Neuron (in vitro differentiated cells): ENCODE measurements around the gene NOA1.

Experiments used
- H2AFZ ChIP-seq: one replicate; pipeline ENCODE4 v1.6.1; 2013; ENCODE audit warnings: low read depth, mild to moderate bottlenecking, inconsistent platforms, low read length, moderate library complexity
- H3K27me3 ChIP-seq: one replicate; pipeline ENCODE4 v1.6.1; 2013; ENCODE audit warnings: low read length; ENCODE audit not compliant: insufficient read depth
- H3K36me3 ChIP-seq: one replicate; pipeline ENCODE4 v1.6.1; 2013; ENCODE audit warnings: low read length; ENCODE audit not compliant: insufficient read depth
- H3K4me1 ChIP-seq: one replicate; pipeline ENCODE4 v1.6.1; 2013; ENCODE audit warnings: low read length; ENCODE audit not compliant: insufficient read depth
- H3K4me3 ChIP-seq: 2 replicates; pipeline ENCODE4 v1.5.1; 2013; ENCODE audit warnings: mild to moderate bottlenecking, low read length, moderate library complexity
- H3K9me3 ChIP-seq: one replicate; pipeline ENCODE4 v1.6.1; 2013; ENCODE audit warnings: low read length

NOA1 gene

DNA sequence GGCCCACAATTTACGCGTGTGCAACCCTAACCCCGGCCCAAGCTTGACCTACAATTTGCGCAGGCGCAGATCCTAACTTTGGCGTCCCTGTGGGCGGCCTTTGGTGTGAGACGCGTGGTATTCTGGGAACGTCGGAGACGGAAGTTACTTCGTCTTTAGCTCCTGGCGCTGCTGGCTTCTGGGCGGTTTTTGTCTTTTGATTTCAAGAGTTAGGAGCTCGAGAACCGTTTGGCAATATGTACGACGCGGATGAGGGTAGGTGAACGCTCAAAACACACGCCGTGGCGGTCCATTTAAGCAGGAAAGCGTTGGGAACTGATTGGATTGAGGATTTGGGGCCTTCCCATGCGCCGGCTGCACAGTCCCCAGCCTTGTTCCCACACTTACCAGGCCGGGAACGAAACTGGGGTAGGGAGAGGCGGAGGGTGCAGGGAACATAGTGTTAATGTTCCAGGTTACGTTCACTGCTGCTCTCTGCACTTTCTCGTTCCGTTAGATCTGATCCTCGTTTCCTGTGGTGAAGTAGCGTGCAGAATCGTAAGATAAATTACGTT lies 1.4 kb upstream of the NOA1 start, which contains the start of gene POLR2B:
POLR2B (plus strand) TSS at position 147 of the 554 bp plus-strand sequence; CDS start at position 237, 90 bp downstream.
- Histone ChIP-seq H3K4me3 (peak within 1 kb of the TSS; percentile 93), H2AFZ (no peak within 1 kb of the TSS), H3K9me3 (no peaks in the 10 kb centered on the region), H3K27me3 (no peaks in the 10 kb centered on the region), H3K4me1 (peaks cover 14% of the 10 kb centered on the region), H3K36me3 (peaks cover under 1% of the 10 kb centered on the region)

DNA sequence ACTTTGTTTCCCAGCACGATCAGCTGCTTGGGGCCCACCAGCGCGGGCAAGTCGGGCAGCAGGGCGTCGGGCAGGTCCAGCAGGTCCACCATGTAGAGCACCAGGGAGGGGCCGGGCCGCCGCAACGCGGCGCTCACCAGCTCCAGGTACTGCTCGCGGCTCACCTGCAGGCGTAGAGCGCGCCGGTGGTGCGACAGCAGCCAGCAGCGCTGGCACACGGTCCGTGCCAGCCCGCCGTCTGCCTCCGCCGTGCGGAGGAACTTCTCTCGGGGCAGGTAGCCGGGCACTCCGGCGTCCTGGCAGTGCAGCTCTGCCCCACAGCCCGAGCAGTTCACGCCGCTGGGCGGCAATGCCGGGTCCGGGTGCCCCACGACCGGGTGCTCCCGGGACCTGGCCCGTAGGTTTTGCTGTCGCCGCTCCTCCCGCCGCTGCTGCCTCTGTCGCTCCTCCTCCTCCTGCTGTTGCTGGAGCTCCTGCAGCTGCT lies 527 bp downstream of the NOA1 start:
- Histone ChIP-seq H3K4me3 (peak overlapping the region; percentile 93), H3K4me1 (peaks cover 14% of the 10 kb centered on the region), H3K27me3 (no peaks in the 10 kb centered on the region), H3K9me3 (peaks cover 12% of the 10 kb centered on the region), H2AFZ (peak overlapping the region; percentile 50), H3K36me3 (peaks cover 19% of the 10 kb centered on the region)

DNA sequence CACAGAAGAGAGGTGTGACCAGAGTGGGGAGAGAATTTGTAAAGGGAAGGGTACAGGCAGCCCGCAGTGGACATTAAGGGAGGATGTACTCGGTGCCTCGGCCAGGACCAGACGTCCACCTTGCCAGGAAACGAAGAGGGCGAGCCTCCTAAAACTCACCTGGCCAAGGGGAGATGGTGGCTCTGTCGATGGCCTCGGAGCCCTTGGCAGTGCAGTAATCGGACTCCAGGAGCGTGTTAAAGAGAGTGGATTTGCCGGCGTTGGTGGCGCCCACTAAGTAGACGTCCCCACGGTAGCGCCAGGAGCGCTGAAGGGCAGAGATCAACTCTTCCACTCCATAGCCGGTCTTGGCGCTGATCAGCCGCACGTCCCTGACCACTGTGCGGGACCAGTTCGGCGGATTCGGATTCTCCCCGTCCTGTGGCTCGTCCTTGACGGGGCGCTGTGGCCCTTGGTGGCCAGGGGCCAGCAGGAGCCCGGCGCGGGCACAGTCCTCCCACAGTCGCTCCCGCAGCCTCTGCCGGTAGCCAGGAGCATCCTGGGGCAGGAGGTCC lies 1.0 kb downstream of the NOA1 start:
- Histone ChIP-seq H2AFZ (peak overlapping the region; percentile 50), H3K4me1 (peaks cover 13% of the 10 kb centered on the region), H3K9me3 (peaks cover 12% of the 10 kb centered on the region), H3K4me3 (peak overlapping the region; percentile 93), H3K27me3 (no peaks in the 10 kb centered on the region), H3K36me3 (peaks cover 22% of the 10 kb centered on the region)

DNA sequence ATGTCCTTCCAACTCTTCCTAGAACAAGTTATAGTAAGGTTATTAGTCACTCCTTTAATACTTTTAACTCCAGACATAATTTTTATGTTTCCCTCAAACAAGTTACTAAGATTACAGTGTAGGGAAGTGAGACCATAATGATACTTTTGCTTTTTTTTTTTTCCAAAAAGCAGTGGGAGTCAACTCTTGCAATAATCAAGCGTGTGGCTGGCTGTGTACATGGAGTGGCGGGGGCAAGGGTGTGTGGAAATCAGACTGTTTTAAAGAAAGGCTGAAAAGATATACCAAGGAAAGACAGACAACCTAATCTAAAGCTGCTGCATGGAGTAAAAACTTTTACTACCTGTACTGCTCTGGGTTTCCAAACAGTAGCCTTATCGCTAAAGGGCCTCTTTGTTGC lies 4.1 kb downstream of the NOA1 start:
- Histone ChIP-seq H3K27me3 (no peaks in the 10 kb centered on the region), H3K9me3 (peaks cover 12% of the 10 kb centered on the region), H3K36me3 (peaks cover 34% of the 10 kb centered on the region), H3K4me1 (peaks cover 6% of the 10 kb centered on the region), H3K4me3 (no peak overlapping the region), H2AFZ (no peak overlapping the region)

DNA sequence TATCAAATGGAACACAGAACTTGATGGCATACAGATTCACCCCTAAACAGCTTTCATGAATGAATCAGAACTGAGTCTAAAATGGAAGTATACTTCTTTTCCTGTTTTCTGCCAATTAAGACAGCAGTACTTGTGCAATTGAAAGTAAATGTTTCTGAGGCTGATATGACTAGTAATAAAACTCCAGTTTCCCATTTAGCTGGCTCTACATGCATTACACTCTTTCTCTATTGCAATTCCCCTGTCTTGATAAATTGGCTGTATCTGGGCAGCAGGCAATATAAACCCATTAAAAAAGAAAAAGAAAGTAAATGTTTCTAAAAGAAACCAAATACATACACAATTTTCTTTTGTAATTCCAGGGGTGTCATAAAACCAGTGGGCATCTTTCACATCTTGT lies 4.6 kb downstream of the NOA1 start:
- Histone ChIP-seq H3K4me3 (no peak overlapping the region), H3K9me3 (peaks cover 12% of the 10 kb centered on the region), H3K4me1 (peaks cover 6% of the 10 kb centered on the region), H3K36me3 (peaks cover 34% of the 10 kb centered on the region), H2AFZ (no peak overlapping the region), H3K27me3 (no peaks in the 10 kb centered on the region)

DNA sequence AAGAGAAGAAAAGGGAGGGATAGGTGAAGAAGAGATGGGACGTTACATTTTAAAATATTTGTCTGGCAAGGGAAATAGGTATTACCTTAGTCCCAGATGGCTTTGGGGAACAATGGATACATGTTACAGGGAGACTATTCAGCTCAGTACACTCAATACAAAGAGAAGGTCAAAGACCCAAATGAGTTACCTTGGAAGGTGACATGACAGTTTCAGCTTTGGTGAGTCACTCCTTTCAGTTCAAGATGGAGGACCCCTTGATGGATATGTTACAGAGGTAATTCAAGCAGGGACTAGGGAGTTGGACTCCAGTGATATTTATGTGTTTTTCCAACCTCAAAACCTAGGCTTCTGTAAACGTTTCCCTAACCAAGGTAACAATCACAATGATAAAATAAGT lies 5.0 kb downstream of the NOA1 start:
- Histone ChIP-seq H2AFZ (no peak overlapping the region), H3K4me3 (no peak overlapping the region), H3K9me3 (peaks cover 12% of the 10 kb centered on the region), H3K4me1 (peaks cover 6% of the 10 kb centered on the region), H3K27me3 (no peaks in the 10 kb centered on the region), H3K36me3 (peaks cover 37% of the 10 kb centered on the region)

DNA sequence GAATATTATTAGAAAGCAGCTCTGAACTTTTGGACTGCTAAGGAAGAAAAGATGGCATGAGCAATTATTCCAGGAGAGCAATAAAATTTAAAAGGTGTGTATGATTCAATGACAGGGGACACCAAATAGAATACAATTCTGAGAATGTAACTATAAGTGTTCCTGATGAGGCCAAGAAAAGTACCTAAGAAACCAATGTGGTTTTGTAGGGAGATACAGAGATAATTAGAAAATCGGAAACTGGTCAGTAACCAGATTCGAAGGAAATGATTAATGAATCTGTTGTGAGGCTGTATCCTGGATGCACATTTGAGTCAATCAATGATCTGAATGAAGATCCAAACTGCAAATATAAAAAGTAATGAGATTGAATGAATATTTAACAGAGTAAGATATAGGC lies 6.0 kb downstream of the NOA1 start:
- peaks cover 46% of the 10 kb centered on the region for H3K36me3 ChIP-seq
- H3K4me1 ChIP-seq = peaks cover 6% of the 10 kb centered on the region

DNA sequence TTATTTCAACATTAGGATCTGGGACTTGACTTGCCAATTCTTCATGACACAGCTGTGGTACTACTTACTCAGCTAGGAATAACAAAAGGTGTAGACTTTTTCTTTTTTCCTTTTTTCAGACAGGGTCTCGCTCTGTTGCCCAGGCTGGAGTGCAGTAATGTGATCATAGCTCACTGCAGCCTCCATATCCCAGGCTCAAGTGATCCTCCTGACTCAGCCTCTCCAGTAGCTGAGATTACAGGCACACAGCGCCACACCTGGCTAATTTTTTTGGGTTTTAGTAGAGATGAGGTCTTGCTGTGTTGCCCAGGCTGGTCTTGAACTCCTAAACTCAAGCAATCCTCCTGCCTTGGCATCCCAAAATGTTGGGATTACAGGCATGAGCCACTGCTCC lies 16.3 kb downstream of the NOA1 start:
- H3K36me3 ChIP-seq = peaks cover 24% of the 10 kb centered on the region
- H3K4me1 ChIP-seq = no peaks in the 10 kb centered on the region
- no peaks in the 10 kb centered on the region for H3K27me3 ChIP-seq
- no peak overlapping the region for H3K4me3 ChIP-seq
- no peak overlapping the region for H2AFZ ChIP-seq
- no peaks in the 10 kb centered on the region for H3K9me3 ChIP-seq

More for the DNA sequence above, 6.0 kb downstream of the NOA1 start:
- Histone ChIP-seq H2AFZ (no peak overlapping the region), H3K27me3 (no peaks in the 10 kb centered on the region), H3K4me3 (no peak overlapping the region), H3K9me3 (peaks cover 12% of the 10 kb centered on the region)

DNA sequence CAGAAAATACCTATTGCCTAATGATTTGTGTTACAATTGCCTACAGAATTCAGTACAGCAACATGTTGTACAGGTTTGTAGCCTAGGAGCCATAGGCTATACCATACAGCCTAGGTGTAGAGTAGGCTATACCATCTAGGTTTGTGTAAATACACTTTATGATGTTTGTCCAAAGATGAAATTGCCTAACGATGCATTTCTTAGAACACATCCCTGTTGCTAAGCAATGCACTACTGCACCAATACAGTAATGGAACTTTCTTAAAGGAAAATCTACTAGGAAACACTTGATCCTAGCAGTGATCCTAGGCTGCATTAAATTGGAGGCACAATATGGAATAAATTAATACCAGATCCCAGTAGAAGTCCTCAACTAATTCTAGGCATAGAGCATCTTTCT lies 18.3 kb downstream of the NOA1 start:
- H3K27me3 ChIP-seq = no peaks in the 10 kb centered on the region
- peaks cover 14% of the 10 kb centered on the region for H3K36me3 ChIP-seq
- H2AFZ ChIP-seq = no peak overlapping the region
- no peaks in the 10 kb centered on the region for H3K9me3 ChIP-seq
- H3K4me1 ChIP-seq = no peaks in the 10 kb centered on the region
- H3K4me3 ChIP-seq = no peak overlapping the region

DNA sequence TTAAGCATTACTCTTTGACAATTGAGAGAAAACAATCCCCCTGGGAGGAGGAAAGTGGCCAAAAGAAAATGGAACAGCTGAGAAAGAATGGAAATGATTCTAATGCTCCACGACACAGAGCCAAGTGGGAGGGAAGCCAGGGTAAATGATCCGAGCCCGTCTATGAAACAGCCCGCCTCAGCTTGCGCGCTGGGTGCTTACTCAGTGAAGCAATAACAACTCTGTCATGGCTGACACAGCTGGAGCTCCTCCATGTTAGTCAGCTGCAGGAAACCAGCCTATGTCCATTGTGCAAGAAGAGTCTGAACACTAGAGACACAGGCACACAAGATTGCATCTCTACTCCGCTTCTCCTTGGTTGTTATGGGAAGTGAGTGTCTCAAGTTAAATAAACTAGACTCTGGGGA lies 19.3 kb downstream of the NOA1 start:
- Histone ChIP-seq H3K4me3 (no peak overlapping the region), H3K27me3 (no peaks in the 10 kb centered on the region), H2AFZ (no peak overlapping the region), H3K36me3 (peaks cover 8% of the 10 kb centered on the region), H3K4me1 (no peaks in the 10 kb centered on the region), H3K9me3 (no peaks in the 10 kb centered on the region)

DNA sequence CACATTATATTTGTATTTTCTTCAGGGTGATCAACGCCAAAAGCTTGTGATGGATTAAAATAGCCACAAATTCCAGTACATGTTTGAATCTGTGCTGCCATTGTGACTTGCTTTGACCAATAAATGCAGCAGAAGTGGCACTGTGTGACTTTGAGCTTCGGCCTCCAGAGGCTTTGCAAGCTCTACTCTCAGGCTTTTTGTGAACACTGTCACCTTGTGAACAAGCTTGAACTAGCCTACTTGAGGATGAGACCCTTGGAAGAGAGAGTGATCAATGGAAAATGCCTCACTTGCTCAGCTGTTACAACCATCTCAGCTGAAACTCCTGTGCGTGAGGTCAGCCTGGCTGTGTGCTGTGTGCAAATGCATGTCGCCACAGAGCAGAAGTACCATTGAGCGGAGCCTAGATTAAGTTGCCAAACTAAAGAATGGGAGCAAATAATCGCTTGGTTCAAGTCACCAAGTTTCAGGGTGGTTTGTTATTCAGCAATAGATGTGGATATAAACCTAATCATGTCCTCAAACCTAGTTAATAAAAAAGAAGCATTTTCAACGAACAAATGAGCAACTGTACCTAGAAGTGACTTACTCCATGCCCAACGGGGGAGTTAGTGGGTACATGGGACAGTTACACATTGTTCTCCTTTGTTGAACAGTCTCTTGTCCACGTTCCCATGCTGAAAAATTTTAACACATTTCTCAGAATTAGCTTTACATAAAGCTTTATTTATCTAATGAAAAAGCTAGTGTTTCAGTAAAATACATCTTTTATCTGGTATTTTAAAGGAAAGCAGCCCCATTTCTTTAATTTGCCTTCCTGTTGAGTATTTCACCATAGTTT lies 23.5 kb downstream of the NOA1 start:
- Histone ChIP-seq H3K4me3 (no peak overlapping the region), H3K9me3 (no peaks in the 10 kb centered on the region), H3K4me1 (no peaks in the 10 kb centered on the region), H2AFZ (no peak overlapping the region), H3K27me3 (no peaks in the 10 kb centered on the region), H3K36me3 (no peaks in the 10 kb centered on the region)

DNA sequence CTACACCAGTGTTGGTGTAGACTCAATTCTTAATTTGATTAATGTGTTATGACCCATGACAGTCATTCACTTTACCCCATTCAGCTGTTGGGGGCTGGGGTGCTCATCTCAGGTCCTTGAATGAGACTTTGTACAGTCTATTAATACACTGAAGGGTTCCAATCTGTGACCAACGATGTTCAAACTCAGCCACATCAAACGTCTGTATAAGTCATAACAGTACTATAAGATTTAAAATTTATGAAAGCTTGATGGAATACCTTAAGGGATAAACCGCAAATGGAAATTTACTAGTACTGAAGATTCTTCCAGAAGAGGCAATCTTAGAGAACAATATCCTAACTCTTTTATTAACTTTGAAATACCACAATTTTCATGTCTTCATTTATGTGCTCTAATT lies 36.0 kb downstream of the NOA1 start:
- Histone ChIP-seq H3K4me3 (no peak overlapping the region), H3K36me3 (peaks cover 10% of the 10 kb centered on the region), H3K4me1 (no peaks in the 10 kb centered on the region), H2AFZ (no peak overlapping the region), H3K27me3 (no peaks in the 10 kb centered on the region), H3K9me3 (no peaks in the 10 kb centered on the region)

DNA sequence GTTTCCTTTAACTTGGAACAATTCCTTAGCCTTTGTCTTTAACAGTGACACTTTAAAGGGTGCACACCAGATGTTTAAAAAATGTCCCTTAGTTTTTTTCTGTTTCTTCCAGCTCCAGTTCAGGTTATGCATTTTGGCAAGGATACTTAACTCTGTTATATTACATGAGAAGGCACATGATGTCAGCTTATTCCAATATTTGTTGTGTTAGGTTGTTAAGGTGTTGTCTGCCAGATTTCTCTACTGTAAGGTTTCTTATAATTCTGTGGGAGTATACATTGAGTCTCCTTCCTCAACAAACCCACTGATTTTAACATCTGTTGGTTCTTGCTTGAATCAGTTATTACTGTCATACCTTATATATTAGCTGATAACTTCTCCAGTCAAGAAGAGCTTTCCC lies 36.4 kb downstream of the NOA1 start:
- Histone ChIP-seq H3K4me1 (no peaks in the 10 kb centered on the region), H3K4me3 (no peak overlapping the region), H2AFZ (no peak overlapping the region), H3K27me3 (no peaks in the 10 kb centered on the region), H3K9me3 (no peaks in the 10 kb centered on the region), H3K36me3 (peaks cover 15% of the 10 kb centered on the region)
